Anterior cingulate cortex (tissue), 58 donors: ENCODE data around the gene PTPRC.

Source experiments
- DNase-seq, 58 donors: peaks; one replicate each; lab custom pipeline; 2025; lab: John Stamatoyannopoulos, UW

Gene PTPRC

GRCh38 chr1:198669023-198669698 is 30.3 kb downstream of the PTPRC start:
- no peak for DNase-seq

GRCh38 chr1:198669771-198670170 is 30.9 kb downstream of the PTPRC start:
- DNase-seq, result no peak

- no peak for DNase-seq
Observed at GRCh38 chr1:198671136-198671535, 32.3 kb downstream of the PTPRC start.

GRCh38 chr1:198672124-198672523 is 33.3 kb downstream of the PTPRC start:
- DNase-seq, result no peak

GRCh38 chr1:198674009-198674408 is 35.2 kb downstream of the PTPRC start:
- no peak for DNase-seq

GRCh38 chr1:198676253-198676652 is 37.4 kb downstream of the PTPRC start:
- DNase-seq, result no peak

GRCh38 chr1:198677027-198677426 is 38.2 kb downstream of the PTPRC start:
- no peak for DNase-seq

GRCh38 chr1:198677871-198678270 is 39.0 kb downstream of the PTPRC start:
- no peak for DNase-seq

- DNase-seq, result no peak
Observed at GRCh38 chr1:198678301-198678836, 39.5 kb downstream of the PTPRC start.

GRCh38 chr1:198678901-198679329 is 40.1 kb downstream of the PTPRC start:
- DNase-seq, result no peak

- no peak for DNase-seq
Observed at GRCh38 chr1:198679535-198680173, 40.8 kb downstream of the PTPRC start.

GRCh38 chr1:198680174-198680875 is 41.5 kb downstream of the PTPRC start:
- no peak for DNase-seq

- DNase-seq, result no peak
Observed at GRCh38 chr1:198681252-198681651, 42.4 kb downstream of the PTPRC start.

GRCh38 chr1:198681831-198682759 is 43.3 kb downstream of the PTPRC start:
- peak in 27 of 58 donors; percentile 1 to 72 (median 14) for DNase-seq

GRCh38 chr1:198682850-198683249 is 44.0 kb downstream of the PTPRC start:
- DNase-seq, result no peak

GRCh38 chr1:198683449-198683848 is 44.6 kb downstream of the PTPRC start:
- no peak for DNase-seq

GRCh38 chr1:198686069-198686728 is 47.4 kb downstream of the PTPRC start:
- DNase-seq, result no peak

- no peak for DNase-seq
Observed at GRCh38 chr1:198687429-198687828, 48.6 kb downstream of the PTPRC start.

GRCh38 chr1:198691063-198691462 is 52.2 kb downstream of the PTPRC start:
- no peak for DNase-seq

GRCh38 chr1:198693321-198693720 is 54.5 kb downstream of the PTPRC start:
- DNase-seq, result no peak
